Skeletal muscle satellite cell (primary cell): ENCODE data around the gene TACC2.

Experiments
- H3K27me3 ChIP-seq: 2 replicates; pipeline ENCODE4 v1.7.0; 2013; ENCODE audit warnings: low read length; ENCODE audit not compliant: control insufficient read depth, insufficient read depth
- H3K36me3 ChIP-seq: 2 replicates; pipeline ENCODE4 v1.7.0; 2013; ENCODE audit warnings: mild to moderate bottlenecking, control low read depth, low read length; ENCODE audit not compliant: insufficient read depth
- H3K4me1 ChIP-seq: 2 replicates; pipeline ENCODE4 v1.7.0; 2013; ENCODE audit warnings: low read length; ENCODE audit not compliant: control insufficient read depth, insufficient read depth
- H3K4me2 ChIP-seq: 2 replicates; pipeline ENCODE4 v1.7.0; 2013; ENCODE audit warnings: mild to moderate bottlenecking, low read length
- H3K4me3 ChIP-seq: 2 replicates; pipeline ENCODE4 v1.7.0; 2013; ENCODE audit warnings: low read length
- H3K9ac ChIP-seq: 2 replicates; pipeline ENCODE4 v1.7.0; 2013; ENCODE audit warnings: mild to moderate bottlenecking, low read depth, low read length, moderate library complexity
- H3K9me3 ChIP-seq: replicated peaks from 2 replicates; pipeline ENCODE4 v1.7.0; 2013; ENCODE audit warnings: mild to moderate bottlenecking, control low read depth, low read length

Gene TACC2

DNA sequence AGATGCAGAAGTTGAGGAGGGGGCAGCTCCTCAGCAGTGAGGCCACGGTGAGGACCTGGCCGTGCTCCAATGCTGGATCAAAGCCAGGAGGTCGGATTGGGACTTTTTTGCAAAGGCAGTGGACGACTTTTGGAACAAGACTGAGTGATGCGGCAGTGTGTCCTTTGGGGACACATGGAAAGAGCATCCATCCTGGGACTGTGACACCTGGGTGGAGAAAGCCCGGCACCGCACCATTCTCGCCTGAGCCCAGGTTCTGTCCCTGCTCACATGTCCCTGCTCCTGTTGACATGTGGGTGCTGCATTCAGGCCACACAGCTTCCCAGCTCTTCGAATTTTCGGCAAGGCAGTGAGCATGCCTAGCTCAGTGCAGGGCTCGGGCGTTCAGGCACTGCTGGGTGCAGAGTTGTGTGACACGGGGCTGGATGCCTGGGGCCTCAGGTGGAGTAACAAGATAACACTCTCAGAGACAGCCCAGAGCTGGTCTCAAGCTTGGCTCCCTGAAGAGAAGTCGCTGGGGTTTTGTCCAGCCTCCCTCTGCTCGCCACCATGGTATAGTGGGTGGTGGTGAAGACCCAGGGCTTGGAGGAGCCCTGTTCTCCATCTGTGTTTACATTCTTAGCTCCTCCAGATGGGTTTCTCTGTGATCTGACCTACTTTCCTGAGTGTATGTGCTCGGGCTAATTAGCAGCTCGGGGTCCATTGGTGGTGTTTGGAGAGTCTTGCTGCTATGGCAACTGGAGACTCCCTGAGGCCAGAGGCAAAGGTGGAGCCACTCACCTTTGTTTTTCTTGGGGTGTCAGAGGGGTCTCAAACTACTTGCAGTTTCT is 170.4 kb downstream of the TACC2 start:
- no peak overlapping the region for H3K4me2 ChIP-seq
- no peaks in the 10 kb centered on the region for H3K36me3 ChIP-seq
- no peak overlapping the region for H3K4me3 ChIP-seq
- H3K27me3 ChIP-seq, result no peaks in the 10 kb centered on the region
- H3K9ac ChIP-seq, result no peak overlapping the region
- H3K9me3 ChIP-seq, result no peaks in the 10 kb centered on the region
- peaks cover 23% of the 10 kb centered on the region for H3K4me1 ChIP-seq

DNA sequence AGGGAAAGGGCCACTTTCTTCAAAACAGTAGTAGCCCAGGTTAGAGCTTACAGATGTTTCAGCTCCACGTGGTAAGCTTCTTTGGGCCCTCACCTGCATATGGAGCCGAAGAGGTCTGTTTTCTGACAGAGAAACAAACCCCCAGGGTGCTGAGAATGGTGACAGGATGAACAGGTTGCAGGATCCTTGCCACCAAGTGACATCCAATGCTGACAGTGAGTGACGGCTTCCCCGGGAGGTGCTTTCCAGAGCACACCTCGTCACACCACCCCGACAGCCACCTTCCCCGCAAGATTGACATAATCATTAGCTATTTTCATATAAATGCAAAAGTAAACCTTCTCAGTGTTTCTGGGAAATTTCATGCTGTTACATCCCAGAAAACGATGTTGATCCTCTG is 172.8 kb downstream of the TACC2 start:
- no peak overlapping the region for H3K4me3 ChIP-seq
- H3K27me3 ChIP-seq, result no peaks in the 10 kb centered on the region
- H3K9me3 ChIP-seq, result no peaks in the 10 kb centered on the region
- no peak overlapping the region for H3K9ac ChIP-seq
- no peaks in the 10 kb centered on the region for H3K36me3 ChIP-seq
- peaks cover 11% of the 10 kb centered on the region for H3K4me1 ChIP-seq
- no peak overlapping the region for H3K4me2 ChIP-seq

DNA sequence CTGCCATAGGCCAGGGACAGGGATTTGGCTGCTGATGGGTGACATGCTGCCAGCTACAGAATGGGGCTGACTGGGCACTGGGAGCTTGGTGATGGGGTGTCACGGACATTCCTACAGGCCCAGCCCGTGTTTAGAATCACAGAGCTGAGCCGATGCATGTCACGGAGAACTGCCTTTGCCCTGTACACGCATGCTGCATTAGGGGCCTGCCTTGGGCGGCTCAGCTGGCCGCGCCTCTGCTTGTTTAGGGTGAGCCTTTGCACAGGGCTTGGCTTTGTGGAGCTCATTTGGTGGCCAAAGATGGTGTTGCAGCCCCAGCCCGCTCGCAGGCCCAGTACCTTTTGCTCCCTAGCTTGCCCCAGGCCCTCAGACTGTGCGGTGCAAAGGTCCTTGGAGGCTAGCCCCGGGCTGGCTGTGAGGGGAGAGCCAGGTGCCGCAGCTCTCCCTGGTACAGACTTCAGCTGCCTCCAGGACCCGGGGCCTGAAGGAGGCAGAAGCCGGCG is 173.8 kb downstream of the TACC2 start:
- no peaks in the 10 kb centered on the region for H3K9me3 ChIP-seq
- peaks cover 11% of the 10 kb centered on the region for H3K4me1 ChIP-seq
- H3K4me2 ChIP-seq, result peak overlapping the region; percentile 94
- H3K4me3 ChIP-seq, result peak overlapping the region; percentile 71
- no peak overlapping the region for H3K9ac ChIP-seq
- H3K27me3 ChIP-seq, result no peaks in the 10 kb centered on the region
- no peaks in the 10 kb centered on the region for H3K36me3 ChIP-seq

DNA sequence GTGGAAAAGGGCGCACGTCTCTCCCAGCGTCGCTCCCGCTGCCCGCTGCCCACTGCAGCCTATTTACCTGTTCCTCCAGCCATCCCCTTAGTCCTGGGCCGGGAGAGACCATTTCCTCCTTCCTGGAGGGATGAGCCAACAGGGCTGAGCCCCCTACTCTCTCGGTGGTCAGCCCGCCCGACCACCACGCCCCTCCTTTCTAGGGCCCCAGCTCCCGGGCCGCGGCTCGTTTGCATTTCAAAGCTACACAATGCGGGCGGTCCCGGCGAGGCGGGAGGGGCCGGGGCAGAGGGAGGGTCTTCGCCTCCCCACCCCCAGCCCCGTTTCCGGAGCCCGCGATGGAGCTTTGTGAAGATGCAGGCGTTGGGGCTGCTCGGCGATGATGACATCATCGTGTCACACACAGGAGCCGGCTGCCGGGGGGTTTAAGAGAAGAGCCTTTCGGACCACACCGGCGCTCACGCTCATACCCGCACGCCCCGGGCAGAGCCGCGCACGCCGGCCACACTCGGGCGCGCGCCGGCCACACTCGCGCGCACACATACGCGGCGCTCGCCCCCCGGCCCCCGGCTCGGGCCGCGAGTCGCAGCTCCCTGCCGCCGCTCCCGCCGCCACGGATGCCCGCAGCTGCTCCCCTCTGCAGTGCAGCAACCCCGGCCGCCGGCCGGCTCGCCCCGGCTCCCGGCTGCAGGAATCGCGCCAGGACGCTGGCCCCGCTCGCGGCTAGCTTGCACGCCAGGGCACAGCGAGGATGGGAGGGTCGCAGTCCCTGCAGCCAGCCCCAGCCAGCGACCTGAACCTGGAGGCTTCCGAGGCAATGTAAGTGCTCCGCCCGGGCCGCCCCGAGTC is 174.4 kb downstream of the TACC2 start:
- peaks cover 11% of the 10 kb centered on the region for H3K4me1 ChIP-seq
- no peaks in the 10 kb centered on the region for H3K9me3 ChIP-seq
- peak overlapping the region; percentile 94 for H3K4me2 ChIP-seq
- H3K9ac ChIP-seq, result peak overlapping the region; percentile 61
- peak overlapping the region; percentile 71 for H3K4me3 ChIP-seq
- no peaks in the 10 kb centered on the region for H3K36me3 ChIP-seq
- no peaks in the 10 kb centered on the region for H3K27me3 ChIP-seq

DNA sequence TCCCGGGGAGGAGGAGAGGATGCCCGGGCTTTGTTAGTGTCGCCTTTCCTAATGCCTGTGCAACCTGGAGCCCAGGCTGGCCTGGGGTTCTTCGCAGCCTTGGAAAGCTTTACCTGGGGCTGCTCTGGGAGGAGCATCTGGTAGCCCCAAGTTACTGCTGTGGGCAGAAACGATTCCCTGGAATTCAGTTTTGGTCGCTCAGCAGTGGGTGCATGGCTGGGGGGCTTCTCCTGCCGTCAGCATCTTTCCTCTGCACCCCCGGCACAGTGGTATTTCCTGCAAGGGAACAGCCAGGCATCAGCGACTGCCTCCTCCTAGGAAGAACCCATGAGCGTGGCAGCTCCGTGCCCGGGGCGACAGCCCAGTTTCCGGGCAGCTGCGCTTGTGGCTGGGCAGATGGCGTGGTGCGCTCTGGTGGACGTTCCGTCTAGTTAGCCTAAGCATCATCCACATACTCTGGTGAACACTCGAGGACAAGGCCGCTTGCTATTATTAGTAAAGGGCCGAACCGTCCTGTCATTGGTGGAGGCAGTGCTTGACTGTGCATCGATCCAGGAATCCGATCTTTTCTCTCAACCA is 175.1 kb downstream of the TACC2 start:
- H3K27me3 ChIP-seq, result no peaks in the 10 kb centered on the region
- peak overlapping the region; percentile 61 for H3K9ac ChIP-seq
- peaks cover 11% of the 10 kb centered on the region for H3K4me1 ChIP-seq
- peak overlapping the region; percentile 94 for H3K4me2 ChIP-seq
- peak overlapping the region; percentile 71 for H3K4me3 ChIP-seq
- no peaks in the 10 kb centered on the region for H3K9me3 ChIP-seq
- H3K36me3 ChIP-seq, result no peaks in the 10 kb centered on the region

DNA sequence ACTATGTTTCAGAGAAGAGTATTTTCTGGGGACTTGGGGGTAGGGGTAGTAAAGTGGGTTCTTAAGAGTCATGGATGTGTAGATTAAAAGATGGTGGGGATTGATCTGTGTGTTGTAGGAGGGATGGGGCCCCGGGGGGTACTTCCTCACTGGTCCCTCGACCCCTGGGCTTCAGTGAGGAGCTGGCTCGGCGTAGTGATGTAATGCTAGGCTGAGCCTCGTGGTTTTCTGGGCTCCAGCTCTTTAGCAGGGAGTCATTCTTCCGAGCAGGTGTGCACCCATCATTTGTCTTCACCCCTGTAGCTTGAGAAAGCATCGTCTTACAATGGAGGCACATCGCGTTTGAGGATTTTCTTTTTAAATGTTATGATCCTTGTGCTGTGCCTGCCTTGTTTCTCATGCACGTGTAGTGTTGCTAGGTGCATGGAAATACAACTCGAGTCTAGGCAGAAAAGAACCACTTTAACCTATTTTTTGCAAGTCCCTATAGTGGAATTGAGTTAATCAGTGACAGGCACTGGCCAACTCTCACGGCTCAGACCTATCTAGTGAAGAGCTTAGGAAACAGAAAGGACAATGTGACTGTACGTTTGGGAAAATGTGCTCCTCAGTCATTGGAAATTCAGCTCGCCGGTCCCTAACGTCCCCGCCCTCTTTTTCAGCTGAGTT is 176.0 kb downstream of the TACC2 start:
- Histone ChIP-seq H3K9me3 (no peaks in the 10 kb centered on the region), H3K4me3 (no peak overlapping the region), H3K27me3 (no peaks in the 10 kb centered on the region), H3K4me2 (no peak overlapping the region), H3K9ac (no peak overlapping the region), H3K36me3 (no peaks in the 10 kb centered on the region), H3K4me1 (peaks cover 11% of the 10 kb centered on the region)

DNA sequence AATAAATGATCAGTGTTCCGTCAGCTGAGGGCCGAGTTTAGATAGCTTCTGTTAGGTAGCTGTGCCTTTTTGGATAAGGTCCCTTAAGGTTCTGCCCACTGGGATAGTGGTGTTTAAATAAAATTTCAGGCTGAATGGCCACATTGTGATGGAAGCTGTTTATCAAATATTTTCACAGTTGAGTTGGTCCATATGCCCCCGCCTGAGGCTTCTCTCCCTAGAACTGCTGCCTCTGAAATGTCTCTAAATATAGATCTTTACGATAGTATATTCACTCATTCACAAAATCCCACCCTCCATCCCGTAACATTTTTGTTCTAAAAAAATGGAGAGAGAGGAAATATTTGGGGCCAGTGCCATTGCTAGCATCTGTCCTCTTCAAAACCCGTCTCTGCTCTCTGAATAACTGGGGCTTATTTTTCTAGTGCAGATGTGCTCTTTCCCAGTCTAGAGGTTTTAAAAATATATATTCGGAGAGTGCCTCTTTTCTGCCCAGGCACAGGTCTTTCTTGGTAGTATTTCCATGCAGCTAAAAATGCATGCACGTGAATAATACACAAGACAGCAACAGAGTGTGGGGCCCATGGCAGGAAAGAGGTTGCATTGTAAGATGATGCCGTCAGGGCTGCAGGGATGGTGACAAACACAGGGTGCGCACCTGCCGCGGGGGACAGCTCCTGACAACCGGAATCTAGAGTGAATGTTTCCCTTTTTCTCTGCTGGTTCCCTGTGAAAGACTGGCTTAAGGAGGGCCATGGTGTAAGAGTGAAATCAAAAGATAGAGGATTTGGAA is 176.7 kb downstream of the TACC2 start:
- no peak overlapping the region for H3K4me3 ChIP-seq
- no peaks in the 10 kb centered on the region for H3K9me3 ChIP-seq
- no peaks in the 10 kb centered on the region for H3K27me3 ChIP-seq
- no peak overlapping the region for H3K9ac ChIP-seq
- peaks cover 11% of the 10 kb centered on the region for H3K4me1 ChIP-seq
- no peak overlapping the region for H3K4me2 ChIP-seq
- no peaks in the 10 kb centered on the region for H3K36me3 ChIP-seq

DNA sequence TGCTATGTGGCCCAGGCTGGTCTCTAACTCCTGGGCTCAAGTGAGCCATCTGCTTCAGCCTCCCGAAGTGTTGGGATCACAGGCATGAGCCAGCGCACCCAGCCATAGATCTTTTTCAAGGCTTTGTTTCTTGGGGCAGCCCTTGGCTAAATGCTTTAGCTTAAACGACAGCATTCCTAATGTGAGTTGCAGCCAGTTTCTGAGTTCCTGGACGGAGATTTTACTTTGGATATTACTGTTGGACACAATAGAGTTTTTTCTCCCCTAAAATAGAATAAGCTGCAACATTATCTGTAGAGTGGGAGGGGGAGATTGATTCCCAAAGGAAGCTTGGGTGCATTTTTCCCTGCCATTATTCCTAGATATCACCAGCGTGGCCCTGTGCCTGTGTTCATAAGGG is 179.1 kb downstream of the TACC2 start:
- H3K4me1 ChIP-seq, result peaks cover 8% of the 10 kb centered on the region
- H3K27me3 ChIP-seq, result no peaks in the 10 kb centered on the region
- no peak overlapping the region for H3K9ac ChIP-seq
- no peaks in the 10 kb centered on the region for H3K36me3 ChIP-seq
- no peak overlapping the region for H3K4me2 ChIP-seq
- no peaks in the 10 kb centered on the region for H3K9me3 ChIP-seq
- H3K4me3 ChIP-seq, result no peak overlapping the region

DNA sequence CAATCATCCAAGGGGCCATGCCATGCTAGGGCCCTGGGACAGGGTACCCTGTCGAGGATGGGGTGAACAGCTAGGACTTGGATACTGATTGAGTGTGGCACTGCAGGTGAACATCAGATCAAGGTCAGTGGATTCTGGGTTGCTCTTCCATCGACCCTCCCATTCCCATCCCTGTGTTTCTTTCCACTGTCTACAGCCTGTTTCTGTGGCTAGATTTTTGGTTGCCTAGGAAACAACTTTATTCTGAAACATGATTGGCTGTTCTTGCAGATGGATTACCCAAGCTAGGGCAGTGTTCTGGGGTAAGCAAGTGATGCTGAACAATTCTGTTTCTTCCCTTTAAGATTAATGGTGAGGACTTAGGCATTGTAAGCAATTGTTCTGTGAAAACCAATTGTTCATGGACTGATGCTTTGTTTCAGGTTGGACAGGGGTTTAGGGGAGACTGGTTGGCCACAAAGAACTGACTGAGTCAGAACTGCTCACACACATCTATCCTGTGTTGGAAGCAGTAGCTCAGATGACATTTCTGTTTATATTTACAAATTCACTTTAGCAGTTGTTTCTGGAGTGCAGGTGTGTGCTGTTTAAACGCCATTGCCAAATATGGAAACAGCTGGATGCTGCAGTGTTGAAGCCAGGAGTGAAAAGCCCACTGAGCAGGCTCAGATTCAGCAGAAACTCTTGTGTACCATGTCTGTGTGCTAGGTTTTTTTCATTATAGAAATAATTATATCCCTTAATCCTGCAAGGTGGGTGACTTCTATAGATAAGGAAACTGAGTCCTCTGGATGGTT is 179.8 kb downstream of the TACC2 start:
- H3K4me1 ChIP-seq, result peaks cover 4% of the 10 kb centered on the region
- no peaks in the 10 kb centered on the region for H3K9me3 ChIP-seq
- no peak overlapping the region for H3K4me2 ChIP-seq

DNA sequence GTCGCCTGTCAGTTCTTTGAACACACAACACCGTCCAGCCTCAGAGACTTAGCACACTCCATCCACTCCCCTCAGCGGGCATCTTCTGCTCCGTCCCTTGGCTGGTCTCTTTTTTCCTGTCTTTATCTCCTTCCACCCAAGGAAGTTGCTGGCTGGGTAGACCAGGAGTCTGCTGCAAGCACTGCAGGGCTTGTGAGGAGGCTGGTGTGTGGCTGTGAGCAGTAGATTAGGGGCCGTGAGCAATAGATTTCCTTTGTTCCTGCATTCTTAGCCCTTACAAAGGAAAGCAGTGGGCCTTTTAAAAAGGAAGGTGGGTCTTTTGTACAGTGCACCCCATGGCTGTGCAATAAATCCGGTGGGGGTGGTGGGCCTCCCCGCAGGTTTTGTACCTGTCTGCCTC is 181.8 kb downstream of the TACC2 start:
- no peak overlapping the region for H3K9ac ChIP-seq
- no peaks in the 10 kb centered on the region for H3K27me3 ChIP-seq
- H3K9me3 ChIP-seq, result no peaks in the 10 kb centered on the region
- H3K4me3 ChIP-seq, result no peak overlapping the region
- no peaks in the 10 kb centered on the region for H3K4me1 ChIP-seq
- H3K36me3 ChIP-seq, result no peaks in the 10 kb centered on the region
- H3K4me2 ChIP-seq, result no peak overlapping the region

More for the DNA sequence above, 179.8 kb downstream of the TACC2 start:
- Histone ChIP-seq H3K4me3 (no peak overlapping the region), H3K36me3 (no peaks in the 10 kb centered on the region), H3K27me3 (no peaks in the 10 kb centered on the region), H3K9ac (no peak overlapping the region)
